Neuronal stem cell (in vitro differentiated cells): Measurements from ENCODE around the gene ATRN.

Experiments used
- DNase-seq: peaks from one replicate; pipeline ENCODE4 v3.0.0-alpha.2; 2013; ENCODE audit warnings: low spot score
- H2AFZ ChIP-seq: one replicate; pipeline ENCODE4 v1.6.1; 2013; ENCODE audit warnings: mild to moderate bottlenecking, low read length, inconsistent platforms
- H2AK5ac ChIP-seq: 2 replicates; pipeline ENCODE4 v1.6.1; 2013; ENCODE audit warnings: low read depth, mild to moderate bottlenecking, inconsistent platforms, low read length, moderate library complexity, mixed read lengths
- H2BK120ac ChIP-seq: 2 replicates; pipeline ENCODE4 v1.6.1; 2013; ENCODE audit warnings: low read depth, mild to moderate bottlenecking, inconsistent platforms, low read length, moderate library complexity, mixed read lengths
- H2BK12ac ChIP-seq: one replicate; pipeline ENCODE4 v1.6.1; 2013; ENCODE audit warnings: low read length, inconsistent platforms
- H2BK15ac ChIP-seq: 2 replicates; pipeline ENCODE4 v1.6.1; 2013; ENCODE audit warnings: mild to moderate bottlenecking, low read length, inconsistent platforms, mixed read lengths
- H2BK5ac ChIP-seq: one replicate; pipeline ENCODE4 v1.6.1; 2013; ENCODE audit warnings: inconsistent platforms, mild to moderate bottlenecking, low read length, moderate library complexity
- H3K14ac ChIP-seq: one replicate; pipeline ENCODE4 v1.6.1; 2013; ENCODE audit warnings: low read length, inconsistent platforms
- H3K18ac ChIP-seq: 2 replicates; pipeline ENCODE4 v1.6.1; 2013; ENCODE audit warnings: low read length, inconsistent platforms
- H3K23ac ChIP-seq: 2 replicates; pipeline ENCODE4 v1.6.1; 2013; ENCODE audit warnings: low read depth, mild to moderate bottlenecking, mixed read lengths, low read length, inconsistent platforms; ENCODE audit not compliant: poor library complexity
- H3K27ac ChIP-seq: replicated peaks from 3 replicates; pipeline ENCODE4 v1.5.1; 2013; ENCODE audit warnings: low read length, inconsistent platforms
- H3K27me3 ChIP-seq, 3 experiments: 2 replicates each; pipeline ENCODE4 v1.6.1; 2013; ENCODE audit warnings: low read length in 3 of 3, mild to moderate bottlenecking in 2 of 3, inconsistent platforms in 1 of 3, low read depth in 1 of 3, mixed read lengths in 1 of 3, moderate library complexity in 1 of 3; ENCODE audit not compliant: control insufficient read depth in 3 of 3, insufficient read depth in 3 of 3
- H3K36me3 ChIP-seq, 2 donors: replicated peaks in 1 of 2; 2 replicates each; pipeline ENCODE4 v1.6.1; 2013; ENCODE audit warnings: low read length in 2 of 2; ENCODE audit not compliant: control insufficient read depth in 2 of 2, insufficient read depth in 2 of 2
- H3K4ac ChIP-seq: 2 replicates; pipeline ENCODE4 v1.6.1; 2013; ENCODE audit warnings: inconsistent platforms, mild to moderate bottlenecking, low read length, moderate library complexity
- H3K4me1 ChIP-seq, 2 donors: 1 replicate in 1 of 2; 2 replicates in 1 of 2; pipeline ENCODE4 v1.6.1; 2013; ENCODE audit warnings: low read length in 2 of 2, low read depth in 1 of 2; ENCODE audit not compliant: control insufficient read depth in 2 of 2, insufficient read depth in 1 of 2
- H3K4me2 ChIP-seq: one replicate; pipeline ENCODE4 v1.6.1; 2013; ENCODE audit warnings: mild to moderate bottlenecking, low read length, inconsistent platforms; ENCODE audit not compliant: insufficient read depth, poor library complexity, severe bottlenecking
- H3K4me3 ChIP-seq, 2 donors: 2 replicates each; pipeline ENCODE4 v1.5.1; 2013; ENCODE audit warnings: low read length in 2 of 2, mild to moderate bottlenecking in 2 of 2, inconsistent platforms in 1 of 2, moderate library complexity in 1 of 2
- H3K79me1 ChIP-seq: one replicate; pipeline ENCODE4 v1.6.1; 2013; ENCODE audit warnings: low read depth, mild to moderate bottlenecking, inconsistent platforms, low read length, moderate library complexity
- H3K9ac ChIP-seq: one replicate; pipeline ENCODE4 v1.6.1; 2013; ENCODE audit warnings: mild to moderate bottlenecking, low read depth, low read length, inconsistent platforms; ENCODE audit not compliant: poor library complexity
- H3K9me3 ChIP-seq, 2 donors: replicated peaks in 1 of 2; 2 replicates each; pipeline versions ENCODE3 to v1.6.1; 2013; ENCODE audit warnings: low read length in 2 of 2, mild to moderate bottlenecking in 2 of 2, inconsistent platforms in 1 of 2, low read depth in 1 of 2, mixed read lengths in 1 of 2, moderate library complexity in 1 of 2; ENCODE audit not compliant: control insufficient read depth in 2 of 2, insufficient read depth in 1 of 2
- H4K8ac ChIP-seq: one replicate; pipeline ENCODE4 v1.6.1; 2013; ENCODE audit warnings: low read depth, mild to moderate bottlenecking, inconsistent platforms, low read length, moderate library complexity
- H4K91ac ChIP-seq: one replicate; pipeline ENCODE4 v1.6.1; 2013; ENCODE audit warnings: low read length, low read depth, mild to moderate bottlenecking, inconsistent platforms; ENCODE audit not compliant: poor library complexity
- WGBS, 2 donors: extraction: QIAGEN DNeasy Blood & Tissue Kit; methylation state at CpG; one replicate each; pipeline ENCODE4 v1.1.7; 2013; ENCODE audit warnings: missing lambda C conversion rate in 2 of 2, mixed read lengths in 1 of 2; ENCODE audit not compliant: insufficient read length in 2 of 2, insufficient replicate concordance in 1 of 2; ENCODE audit errors: extremely low coverage in 2 of 2; 5-methylcytosine and 5-hydroxymethylcytosine counted together

Gene ATRN

GRCh38 chr20:3655131-3655405 is 184.2 kb downstream of the ATRN start:
- H2AFZ ChIP-seq: no peak overlapping the region
- H3K4ac ChIP-seq: no peak overlapping the region
- peaks cover 0 to 3% (median 0%) of the 10 kb centered on the region in 3 experiments for H3K27me3 ChIP-seq
- peaks cover 5 to 12% of the 10 kb centered on the region in 2 donors for H3K4me1 ChIP-seq
- no peak overlapping the region for H2BK12ac ChIP-seq
- DNase-seq: no peak
- no peak overlapping the region for H3K23ac ChIP-seq
- H3K36me3 ChIP-seq: peaks cover 0 to under 1% of the 10 kb centered on the region in 2 donors
- WGBS, 2 donors: no CpG with 5 or more reads among the region's 4 CpGs
- no peak overlapping the region for H3K4me3 ChIP-seq
- H3K14ac ChIP-seq: no peak overlapping the region
- H2BK120ac ChIP-seq: peak overlapping the region; percentile 79
- H3K79me1 ChIP-seq: no peaks in the 10 kb centered on the region
- no peak overlapping the region for H4K91ac ChIP-seq
- peak overlapping the region; percentile 26 for H3K18ac ChIP-seq
- H3K27ac ChIP-seq: no peak overlapping the region
- no peak overlapping the region for H2BK15ac ChIP-seq
- H3K9ac ChIP-seq: no peak overlapping the region
- H2AK5ac ChIP-seq: no peak overlapping the region
- H3K9me3 ChIP-seq: no peaks in the 10 kb centered on the region
- no peak overlapping the region for H3K4me2 ChIP-seq
- H2BK5ac ChIP-seq: peak overlapping the region; percentile 17
- H4K8ac ChIP-seq: no peak overlapping the region

- H3K18ac ChIP-seq: peak overlapping the region; percentile 53
- H3K36me3 ChIP-seq: no peaks in the 10 kb centered on the region
- no peak overlapping the region for H3K4me3 ChIP-seq
- H3K27me3 ChIP-seq: peaks cover 0 to 25% (median 6%) of the 10 kb centered on the region in 3 experiments
- no peak overlapping the region for H3K23ac ChIP-seq
- H2BK5ac ChIP-seq: peak overlapping the region; percentile 54
- H2BK12ac ChIP-seq: no peak overlapping the region
- peaks cover 5 to 10% of the 10 kb centered on the region in 2 donors for H3K4me1 ChIP-seq
- H3K4ac ChIP-seq: no peak overlapping the region
- WGBS, 2 donors: no CpG with 5 or more reads among the region's 7 CpGs
- no peak for DNase-seq
- H2AFZ ChIP-seq: peak overlapping the region; percentile 77
- H2AK5ac ChIP-seq: no peak overlapping the region
- H3K9ac ChIP-seq: peak overlapping the region; percentile 38
- H4K91ac ChIP-seq: no peak overlapping the region
- H3K9me3 ChIP-seq: peaks cover 0 to 3% of the 10 kb centered on the region in 2 donors
- no peak overlapping the region for H3K4me2 ChIP-seq
- no peak overlapping the region for H3K27ac ChIP-seq
- H3K79me1 ChIP-seq: no peaks in the 10 kb centered on the region
- peak overlapping the region; percentile 76 for H2BK15ac ChIP-seq
- peak overlapping the region; percentile 65 for H3K14ac ChIP-seq
- H4K8ac ChIP-seq: no peak overlapping the region
- no peak overlapping the region for H2BK120ac ChIP-seq
Observed at GRCh38 chr20:3658019-3658715, 187.3 kb downstream of the ATRN start.

GRCh38 chr20:3658716-3659491 is 188.1 kb downstream of the ATRN start:
- Histone ChIP-seq H2BK15ac (peak overlapping the region; percentile 76), H3K4me3 (no peak overlapping the region), H4K8ac (no peak overlapping the region), H3K23ac (no peak overlapping the region), H3K27me3 (peaks cover 0 to 25% (median 9%) of the 10 kb centered on the region in 3 experiments), H2AFZ (peak overlapping the region; percentile 77), H3K18ac (peak overlapping the region; percentile 53), H3K9me3 (peaks cover 0 to 3% of the 10 kb centered on the region in 2 donors), H3K14ac (peak overlapping the region; percentile 65), H3K36me3 (no peaks in the 10 kb centered on the region), H4K91ac (no peak overlapping the region), H3K4me2 (no peak overlapping the region), H2BK5ac (peak overlapping the region; percentile 54), H3K79me1 (no peaks in the 10 kb centered on the region), H2BK12ac (no peak overlapping the region), H3K4ac (peak overlapping the region; percentile 56), H2BK120ac (no peak overlapping the region), H3K27ac (no peak overlapping the region), H3K4me1 (peaks cover 5 to 9% of the 10 kb centered on the region in 2 donors), H2AK5ac (no peak overlapping the region), H3K9ac (no peak overlapping the region)
- no CpG with 5 or more reads among the region's 8 CpGs for whole genome bisulfite sequencing, 2 donors
- no peak for DNase-seq
